HG03280 (cell line): Measurements from ENCODE around the gene HIF1AN.
A peak's percentile ranks its signal among the peaks of the same experiment; 100 is the strongest.

Experiments
- ATAC-seq: cut with Tn5 transposase; IDR thresholded peaks from one replicate; pipeline ENCODE4 v1.9.1; 2021; ENCODE audit warnings: mild to moderate bottlenecking, moderate library complexity; ENCODE audit not compliant: unreplicated experiment

The HIF1AN gene

DNA sequence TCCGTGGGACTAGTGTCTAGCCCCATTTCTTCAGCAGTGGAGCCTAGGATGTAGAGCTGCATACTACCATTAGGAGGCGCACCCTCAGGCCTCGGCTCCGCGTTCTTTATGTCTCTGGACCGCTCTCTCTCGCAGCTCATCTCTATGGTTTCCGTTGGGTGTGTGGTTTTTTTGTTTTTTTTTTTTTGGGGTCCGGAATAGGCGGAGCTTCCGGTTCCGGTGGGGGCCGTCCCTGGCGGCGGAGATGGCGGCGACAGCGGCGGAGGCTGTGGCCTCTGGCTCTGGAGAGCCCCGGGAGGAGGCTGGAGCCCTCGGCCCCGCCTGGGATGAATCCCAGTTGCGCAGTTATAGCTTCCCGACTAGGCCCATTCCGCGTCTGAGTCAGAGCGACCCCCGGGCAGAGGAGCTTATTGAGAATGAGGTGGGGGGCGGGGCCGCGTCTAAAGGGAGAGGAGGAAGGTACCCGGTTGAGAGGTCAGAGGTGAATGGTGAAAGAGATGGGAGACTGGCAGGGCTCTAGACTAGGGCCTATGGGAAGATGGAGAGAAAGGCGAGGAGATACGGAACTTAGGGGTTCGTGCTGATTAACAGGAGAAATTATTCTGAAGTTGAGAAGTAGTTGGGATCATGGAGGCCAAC, at the start of gene HIF1AN:
Gene HIF1AN, plus strand, starts transcription at position 229 of the 639 bp plus-strand sequence. Its CDS starts 16 bp downstream, at position 245.
- ATAC-seq: peak; percentile 98

DNA sequence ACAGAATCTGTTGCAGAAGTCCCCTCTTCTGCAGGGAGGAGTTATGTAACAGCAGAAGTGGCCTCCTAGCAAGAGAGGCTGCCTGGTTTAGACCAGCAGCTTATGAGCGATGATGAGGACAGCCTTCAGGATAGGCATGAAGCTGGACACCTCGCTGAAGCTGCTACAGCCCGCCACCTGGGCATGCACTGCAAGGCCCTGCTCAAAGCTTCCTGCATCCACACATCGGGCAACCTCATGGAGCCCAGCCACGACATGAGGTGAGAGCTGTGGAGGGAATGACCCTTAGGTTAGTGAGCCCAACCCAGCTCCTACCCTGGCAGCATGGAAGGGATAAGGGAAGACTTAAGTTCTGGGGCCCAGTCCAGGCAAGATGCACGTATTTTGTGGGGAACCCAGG, 48.2 kb upstream of the HIF1AN start:
- no peak for ATAC-seq

DNA sequence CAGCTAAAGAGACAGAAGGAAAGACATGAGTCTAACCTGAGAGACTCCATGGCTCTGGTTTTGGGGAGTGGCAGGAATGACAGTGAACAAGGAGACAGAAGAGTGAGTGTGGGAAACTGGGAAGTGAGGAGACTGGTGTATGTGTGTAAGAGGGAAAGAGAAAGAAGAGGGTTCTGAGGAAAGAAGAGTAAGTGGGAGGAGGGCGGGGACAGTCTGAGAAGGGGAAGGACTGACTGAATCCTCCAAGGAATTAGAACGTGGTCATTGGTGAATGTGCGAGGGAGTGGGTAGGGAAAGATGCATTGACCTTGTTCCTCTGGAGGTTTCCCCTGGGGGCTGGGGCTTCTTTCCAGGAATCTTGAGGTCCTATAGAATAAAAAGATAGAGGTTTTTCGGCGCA, 46.3 kb upstream of the HIF1AN start:
- ATAC-seq: no peak

DNA sequence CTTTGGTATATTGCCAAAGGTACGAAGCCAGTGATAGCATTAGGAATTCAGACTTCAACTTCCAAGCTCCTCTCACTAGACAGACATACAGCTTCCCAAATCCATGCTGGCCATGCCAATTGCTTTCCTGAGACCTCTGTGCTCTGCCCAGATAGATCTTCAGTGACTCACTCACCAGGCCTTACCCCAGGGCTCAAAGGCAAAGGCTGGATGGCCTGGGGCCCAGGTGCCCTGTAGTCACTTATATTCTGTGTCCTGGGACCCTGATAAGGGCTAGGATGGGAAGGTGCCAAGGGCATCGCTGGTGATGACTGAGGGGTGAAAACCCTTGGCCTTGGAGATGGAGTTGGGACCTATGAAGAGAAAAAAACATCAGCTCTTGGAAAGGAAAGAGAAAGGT, 45.2 kb upstream of the HIF1AN start:
- ATAC-seq: no peak

DNA sequence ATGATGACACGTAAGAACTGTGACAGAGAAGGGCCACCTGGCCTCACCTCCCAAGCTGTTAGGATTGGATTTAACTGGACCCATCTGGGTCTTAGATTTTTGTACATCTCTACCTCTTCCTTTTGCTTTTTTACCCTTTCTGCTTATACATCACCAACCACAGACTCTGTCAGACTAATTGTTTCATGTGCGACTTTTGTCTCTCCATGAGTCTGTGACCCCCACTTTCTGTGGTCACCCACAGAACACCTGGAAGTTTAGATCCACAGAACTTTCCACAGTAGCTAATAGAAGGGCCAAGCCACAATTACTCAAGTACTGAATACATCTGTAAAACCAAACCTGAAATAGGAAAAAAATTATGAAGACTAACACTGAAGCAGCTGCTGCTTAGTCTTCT, 39.2 kb upstream of the HIF1AN start:
- ATAC-seq: no peak

DNA sequence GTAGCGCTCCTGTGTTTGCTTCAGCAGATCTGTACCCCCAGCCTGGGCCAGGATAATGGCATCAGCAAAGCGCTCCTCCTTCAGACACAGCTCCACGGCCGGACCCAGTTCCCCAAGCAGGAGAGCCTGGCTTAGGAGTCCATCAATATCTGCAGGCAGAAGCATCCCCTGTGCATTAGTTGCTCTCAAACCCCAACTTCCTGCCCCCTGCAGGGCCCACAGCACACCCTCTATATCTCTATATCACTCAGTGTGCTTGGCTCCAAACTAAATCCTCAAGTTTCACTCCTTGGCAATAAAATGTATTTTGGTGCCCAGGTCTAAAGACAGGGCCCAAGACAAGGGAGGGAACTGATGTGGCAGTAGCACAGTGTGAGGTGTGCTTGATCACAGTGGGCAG, 37.7 kb upstream of the HIF1AN start:
- ATAC-seq: no peak

DNA sequence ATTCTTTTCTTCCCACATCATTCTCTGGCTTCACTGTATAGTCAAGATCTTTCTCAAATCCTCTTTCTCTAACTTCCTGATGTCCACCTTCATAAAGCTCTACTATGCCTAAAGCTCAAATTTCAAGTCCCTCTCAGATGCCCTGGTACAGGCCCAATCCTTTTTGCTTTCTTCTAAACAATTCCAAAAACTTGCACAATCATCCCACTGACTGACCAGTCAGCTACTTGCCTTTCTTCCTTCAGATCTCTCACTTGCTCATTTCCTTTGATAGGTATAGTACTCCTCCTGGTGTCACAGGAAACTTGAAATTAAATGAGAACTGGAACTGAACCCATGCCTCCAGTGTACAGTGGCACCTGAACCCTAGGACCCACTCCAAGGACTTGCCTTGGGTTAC, 34.3 kb upstream of the HIF1AN start:
- ATAC-seq: no peak

DNA sequence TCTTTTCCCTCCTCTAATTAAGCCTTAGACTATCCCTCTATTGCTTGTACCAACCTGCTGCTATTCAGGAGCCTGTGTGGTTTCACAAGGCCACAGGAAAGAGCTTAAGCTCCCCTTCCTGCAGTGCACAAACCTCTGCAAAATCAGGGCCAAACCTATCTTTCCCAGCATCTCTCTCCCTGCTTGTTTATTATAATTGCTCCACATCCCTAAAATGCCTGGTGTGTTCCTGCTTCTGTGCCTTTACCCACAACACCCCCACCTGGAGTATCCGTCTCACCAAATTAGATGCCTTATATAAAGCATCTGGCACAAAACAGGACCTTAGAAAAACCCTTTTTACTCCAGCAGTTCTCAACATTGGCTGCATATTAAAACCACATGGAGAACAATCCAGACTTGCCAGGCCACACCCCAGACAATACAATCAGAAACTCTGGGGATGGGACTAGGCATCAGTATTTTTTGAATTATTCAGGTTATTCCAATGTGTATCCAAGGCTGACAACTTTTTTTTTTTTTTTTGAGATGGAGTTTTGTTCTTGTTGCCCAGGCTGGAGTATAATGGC, 32.7 kb upstream of the HIF1AN start:
- no peak for ATAC-seq

DNA sequence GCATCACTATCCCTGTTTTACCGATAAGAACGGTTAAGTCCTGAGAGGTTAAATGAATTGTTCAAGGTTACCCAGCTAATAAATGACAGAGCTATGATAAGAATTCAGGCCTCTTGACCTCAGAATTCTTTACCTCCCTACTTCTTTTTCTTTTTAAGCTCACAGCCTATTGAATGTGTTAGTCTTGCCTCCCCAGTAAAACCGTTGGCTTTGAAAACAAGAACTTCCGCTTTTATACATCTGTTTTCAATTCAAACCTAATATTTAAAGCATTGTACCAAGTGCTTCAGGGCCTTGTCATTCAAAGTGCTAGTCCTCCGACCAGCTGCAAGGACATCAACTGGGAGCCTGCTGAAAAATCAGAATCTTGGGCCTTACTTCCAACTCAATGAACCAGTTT, 31.6 kb upstream of the HIF1AN start:
- no peak for ATAC-seq

DNA sequence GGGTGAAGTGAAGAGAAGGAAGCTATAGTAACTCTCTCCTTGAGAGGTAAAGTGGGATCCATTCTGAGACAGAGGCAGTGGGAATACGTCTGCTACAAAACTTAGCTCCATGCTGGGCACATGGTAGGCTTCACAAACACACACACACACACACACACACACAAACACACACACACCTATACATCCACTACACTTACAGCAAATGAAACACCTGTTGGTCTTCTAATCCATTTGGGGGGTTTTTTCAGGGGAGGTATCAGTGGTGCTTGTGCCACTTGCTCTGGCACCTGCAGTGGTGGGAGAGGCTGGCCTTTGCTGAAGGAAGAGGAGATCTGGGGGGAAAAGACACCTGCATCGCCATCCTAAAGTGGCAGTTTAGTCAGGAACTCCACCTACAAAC, 30.6 kb upstream of the HIF1AN start:
- ATAC-seq: no peak

DNA sequence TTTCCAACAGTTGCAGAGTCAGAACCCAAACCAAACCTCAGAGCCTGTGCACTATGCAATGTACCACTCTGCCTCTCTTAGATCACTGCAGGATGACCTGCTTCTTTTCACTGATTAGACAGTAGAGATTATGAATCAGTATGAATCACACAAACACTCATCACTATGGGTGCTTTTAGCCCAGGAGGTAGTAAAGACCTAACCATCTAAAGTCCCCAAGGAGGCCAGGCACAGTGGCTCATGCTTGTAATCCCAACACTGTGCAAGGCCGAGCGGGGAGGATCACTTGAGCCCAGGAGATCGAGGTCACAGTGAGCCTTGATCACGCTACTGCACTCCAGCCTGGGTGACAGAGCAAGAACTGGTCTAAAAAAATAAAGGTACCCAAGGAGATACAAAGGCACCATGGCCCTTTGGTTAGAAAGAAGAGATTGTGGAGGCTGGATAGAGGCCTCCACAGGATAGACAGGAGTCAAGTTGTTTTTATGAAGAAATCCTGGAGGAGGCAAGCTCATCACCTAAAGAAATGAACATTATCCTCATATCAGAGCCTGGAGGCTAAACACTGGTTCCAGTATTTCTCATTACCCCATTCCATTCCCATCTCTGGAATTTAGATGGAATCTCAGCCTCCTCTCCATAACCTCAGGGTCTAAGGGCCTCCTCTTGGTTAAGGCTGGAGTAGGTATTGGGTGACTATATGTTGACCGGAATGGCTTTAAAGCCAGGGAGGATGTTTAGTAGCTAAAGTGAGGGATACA, 29.0 kb upstream of the HIF1AN start:
- ATAC-seq: no peak

DNA sequence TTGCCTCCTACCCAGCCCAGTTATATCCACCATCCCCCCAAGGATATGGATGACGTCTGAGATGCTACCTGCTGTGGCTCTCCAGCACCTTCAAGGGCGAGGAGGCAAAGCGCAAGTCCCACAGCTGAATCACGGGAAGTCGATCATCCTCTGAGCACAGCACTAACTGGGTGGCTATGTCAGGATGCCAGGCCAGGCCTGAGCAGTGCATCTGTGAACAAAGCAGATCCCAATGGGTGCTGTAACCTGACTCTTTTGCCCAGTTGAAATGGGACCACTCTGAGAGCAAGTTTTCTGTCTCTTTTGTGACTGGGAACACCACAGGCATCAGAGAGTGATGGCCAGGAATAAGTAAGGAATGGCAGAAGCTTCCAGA, 28.4 kb upstream of the HIF1AN start:
- ATAC-seq: no peak

DNA sequence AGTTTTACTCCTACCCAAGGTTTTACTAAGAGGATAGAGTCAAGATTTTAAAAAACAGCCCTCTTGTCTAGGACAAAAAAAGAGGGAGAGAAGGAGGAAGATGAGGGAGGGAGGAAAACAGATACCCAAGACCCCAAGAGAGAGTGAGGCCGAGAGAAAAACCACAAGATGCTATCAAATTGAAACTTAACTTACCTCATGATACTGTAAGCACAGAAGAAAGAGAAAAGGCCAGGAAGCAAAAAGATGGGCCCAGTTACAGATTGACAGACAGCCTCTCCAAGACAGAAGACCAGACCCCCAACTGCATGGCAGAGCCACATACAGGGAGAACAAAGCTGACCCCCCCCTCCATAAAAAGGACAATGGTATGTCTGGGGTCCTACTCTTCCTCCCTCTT, 27.5 kb upstream of the HIF1AN start:
- ATAC-seq: no peak

DNA sequence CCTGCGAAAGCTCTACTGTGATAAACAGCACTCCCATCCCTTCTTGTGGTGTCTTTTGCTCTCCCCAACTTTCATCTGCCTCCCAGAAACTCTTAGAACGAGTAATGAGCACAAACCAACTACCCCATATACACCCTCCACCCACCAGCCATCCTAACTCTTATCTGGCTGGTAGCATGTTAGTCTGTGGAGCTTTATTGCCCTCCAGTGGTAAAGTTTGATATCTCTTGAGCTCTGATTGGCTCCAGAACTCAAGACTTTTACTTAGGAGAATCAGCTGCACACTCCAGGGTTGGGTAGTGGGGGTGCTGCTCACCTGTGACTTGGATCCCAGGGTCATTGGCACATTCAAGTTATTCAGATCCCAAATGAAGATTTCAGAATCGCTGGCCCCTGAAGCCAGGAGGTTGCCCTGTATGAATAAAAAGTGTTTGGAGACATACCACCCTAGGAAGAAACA, 27.0 kb upstream of the HIF1AN start:
- ATAC-seq: no peak

DNA sequence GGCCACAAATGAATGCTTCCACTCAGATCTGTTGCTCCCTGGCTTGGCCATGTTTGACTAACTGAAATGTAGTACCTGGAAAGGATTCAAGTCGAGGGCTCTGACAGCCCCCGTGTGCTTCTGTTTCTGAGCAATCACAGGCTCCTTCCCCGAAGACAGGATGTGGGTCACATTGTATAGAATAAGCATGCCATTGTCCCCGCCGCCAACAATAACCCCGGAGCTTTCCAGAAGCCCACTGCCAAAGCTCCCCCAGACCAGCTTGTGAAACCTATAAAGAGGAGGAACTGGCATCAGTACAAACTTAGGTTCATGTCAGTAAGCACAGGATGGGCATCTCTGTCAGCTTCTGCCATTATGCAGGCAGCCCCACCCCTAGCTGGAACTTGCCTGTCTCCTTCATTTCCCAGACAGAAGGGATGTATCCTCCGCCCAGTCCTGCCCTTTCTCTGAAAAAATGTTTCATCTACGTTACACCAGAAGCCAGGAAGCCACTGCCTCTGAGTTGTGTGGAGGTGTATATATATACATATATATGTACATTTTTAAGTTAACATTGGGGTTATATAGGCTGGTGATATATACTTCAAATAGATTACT, 26.4 kb upstream of the HIF1AN start:
- no peak for ATAC-seq

DNA sequence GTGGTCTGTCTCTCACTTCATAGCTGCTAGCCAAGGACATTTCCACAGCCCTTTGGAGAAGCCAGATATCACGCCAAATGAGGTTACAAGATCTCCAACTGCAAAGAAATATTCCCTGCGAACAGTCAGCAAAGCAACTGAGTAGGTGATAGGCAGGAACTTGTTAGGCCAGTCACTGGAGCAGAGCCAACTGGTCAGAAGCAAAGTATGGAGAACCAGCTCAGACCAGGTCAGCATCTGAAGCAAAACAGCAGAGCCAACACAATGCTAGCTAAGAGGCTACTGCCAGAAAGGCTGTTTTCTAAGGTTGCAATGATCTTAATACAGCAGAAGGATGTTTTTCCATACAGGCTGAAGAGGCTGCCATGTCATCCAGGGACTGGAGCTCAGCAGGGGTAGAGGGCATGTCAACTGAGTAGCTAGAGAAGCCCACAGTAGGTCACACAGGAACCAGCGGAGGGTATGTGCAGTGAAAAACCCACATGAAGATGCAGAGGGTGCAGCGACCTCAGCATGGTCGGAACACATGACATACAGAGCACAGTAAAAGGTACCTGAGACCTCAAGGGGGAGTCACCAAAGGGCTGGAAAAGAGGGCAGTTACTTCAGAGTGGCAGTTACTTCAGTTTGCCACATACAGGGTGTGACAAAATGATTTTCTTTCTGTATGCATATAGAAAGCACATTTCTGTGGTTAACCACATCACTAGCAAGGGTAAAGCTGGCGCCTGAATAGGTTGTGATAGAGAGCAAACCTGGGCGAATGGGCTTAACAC, 25.0 kb upstream of the HIF1AN start:
- ATAC-seq: peak; percentile 55

DNA sequence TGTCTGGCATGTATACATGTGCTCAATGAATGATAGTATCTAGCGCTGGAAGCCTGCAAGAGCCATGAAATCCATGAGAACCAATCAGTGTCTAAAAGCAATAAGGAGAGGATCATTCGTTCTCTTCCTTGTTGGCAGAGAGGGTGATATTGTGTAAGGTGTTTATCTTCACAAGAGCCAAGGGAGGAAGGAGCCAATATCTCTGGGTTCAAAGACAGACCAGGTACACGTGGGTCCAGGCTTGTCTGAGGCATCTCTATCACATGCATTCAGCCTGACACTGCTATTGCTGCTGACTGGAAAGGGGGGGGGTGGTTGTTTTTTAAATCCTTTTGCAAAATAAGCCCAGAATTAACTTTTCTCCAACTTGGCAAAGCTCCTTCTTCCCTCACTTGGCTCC, 20.1 kb upstream of the HIF1AN start:
- ATAC-seq: no peak

DNA sequence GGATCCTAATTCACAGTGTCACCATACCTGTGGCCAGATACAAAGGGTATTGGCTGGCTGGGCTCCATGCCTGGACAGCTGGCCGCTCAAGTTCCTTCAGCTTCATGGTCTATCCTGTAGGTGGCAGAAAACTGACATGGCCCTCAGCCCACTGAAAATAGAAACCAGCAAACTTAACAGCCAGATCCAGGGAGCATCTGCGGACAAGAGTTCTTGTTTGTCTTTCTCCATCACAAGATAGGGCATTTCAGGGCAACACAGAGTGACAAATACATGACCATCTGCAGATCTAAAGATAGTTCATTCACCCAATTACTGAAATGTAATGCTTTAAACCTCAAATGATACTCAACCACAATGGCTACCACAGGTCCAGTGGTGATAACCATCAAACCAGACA, 18.9 kb upstream of the HIF1AN start:
- no peak for ATAC-seq

DNA sequence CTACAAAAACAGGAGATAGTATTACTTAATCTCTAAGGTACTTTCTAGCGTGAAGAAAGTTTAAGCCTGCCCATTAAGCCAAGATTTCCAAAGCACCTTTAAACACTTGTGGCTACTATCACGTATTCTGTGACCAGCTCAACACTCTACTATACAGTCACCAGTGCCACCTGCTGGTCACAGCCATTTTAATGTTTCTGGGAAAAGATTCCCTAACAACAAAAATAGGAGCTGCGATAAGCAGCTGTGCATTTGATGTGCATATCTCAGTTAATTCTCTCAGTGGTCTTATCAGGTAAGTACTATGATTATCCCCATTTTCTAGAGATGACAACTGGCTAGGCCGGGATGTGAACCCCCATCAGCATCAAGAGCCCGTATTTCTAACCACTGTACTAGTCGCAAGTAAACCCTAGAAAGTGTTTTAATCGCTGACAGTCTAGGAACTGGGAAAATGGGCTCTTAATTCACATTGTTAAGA, 16.9 kb upstream of the HIF1AN start:
- no peak for ATAC-seq

DNA sequence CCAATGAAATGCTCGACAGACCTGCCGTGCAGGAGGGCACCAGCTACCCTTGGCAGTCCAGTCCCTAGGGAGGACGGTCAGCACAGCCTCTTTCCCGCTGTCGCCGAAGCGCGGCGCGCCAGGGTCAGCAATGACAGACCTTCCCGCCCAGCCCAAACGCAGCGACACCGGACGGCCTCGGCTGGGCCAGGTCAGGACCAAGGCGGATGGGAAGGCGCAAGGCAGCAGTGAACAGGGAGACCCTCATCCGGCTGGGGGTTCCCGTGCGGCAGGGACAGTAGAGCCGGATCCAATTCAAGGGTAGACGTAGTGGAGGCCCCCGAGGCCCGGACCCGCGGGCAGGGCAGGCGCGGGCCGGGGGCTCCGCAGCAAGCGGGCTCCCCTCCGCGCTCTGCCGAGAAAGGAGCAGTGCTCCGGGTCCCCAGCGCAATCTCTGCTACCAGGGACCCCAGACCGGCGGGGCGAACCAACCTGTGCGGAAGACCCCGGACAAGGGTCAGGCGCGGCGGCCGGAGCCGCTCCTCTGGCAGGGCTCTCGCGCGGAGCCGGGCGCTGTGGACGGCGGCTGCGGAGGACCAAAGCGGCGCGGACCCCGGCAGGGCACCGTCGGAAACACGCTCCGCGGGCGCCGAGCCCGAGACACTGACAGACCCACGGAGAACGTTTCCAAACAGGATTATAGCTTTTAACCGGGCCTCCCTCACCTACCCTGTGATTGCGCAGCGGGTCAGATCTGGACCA, 16.3 kb upstream of the HIF1AN start, which contains the start of gene SEC31B:
Gene SEC31B, minus strand, starts transcription at position 551 of the 741 bp plus-strand sequence. CDS start 2,909 bp downstream, outside the sequence.
- no peak for ATAC-seq
